ENCODE results near the gene CAPN15.
A peak's percentile ranks its signal among the peaks of the same experiment; 100 is the strongest.

The CAPN15 gene

GRCh38 chr16:526181-527014 is 1.1 kb upstream of the CAPN15 start:
- DNase-seq = no peak

- DNase-seq = no peak
Observed at GRCh38 chr16:528111-529011, 849 bp downstream of the CAPN15 start.

GRCh38 chr16:529012-529575 is 1.6 kb downstream of the CAPN15 start:
- no peak for DNase-seq

GRCh38 chr16:530111-530817 is 2.8 kb downstream of the CAPN15 start:
- no peak for DNase-seq

GRCh38 chr16:531494-532125 is 4.1 kb downstream of the CAPN15 start:
- DNase-seq = no peak

GRCh38 chr16:533391-534123 is 6.0 kb downstream of the CAPN15 start:
- no peak for DNase-seq

- no peak for DNase-seq
Observed at GRCh38 chr16:534135-534534, 6.6 kb downstream of the CAPN15 start.

- DNase-seq = no peak
Observed at GRCh38 chr16:534856-535445, 7.4 kb downstream of the CAPN15 start.

GRCh38 chr16:535446-536405 is 8.2 kb downstream of the CAPN15 start:
- no peak for DNase-seq

GRCh38 chr16:536746-537145 is 9.2 kb downstream of the CAPN15 start:
- no peak for DNase-seq

- no peak for DNase-seq
Observed at GRCh38 chr16:537415-538335, 10.2 kb downstream of the CAPN15 start.

- DNase-seq = no peak
Observed at GRCh38 chr16:539901-540530, 12.5 kb downstream of the CAPN15 start.

- no peak for DNase-seq
Observed at GRCh38 chr16:540645-541340, 13.3 kb downstream of the CAPN15 start.

GRCh38 chr16:543301-544164 is 16.0 kb downstream of the CAPN15 start:
- no peak for DNase-seq

GRCh38 chr16:544517-544916 is 17.0 kb downstream of the CAPN15 start:
- no peak for DNase-seq

- peak; percentile 81 for DNase-seq
Observed at GRCh38 chr16:546909-547770, 19.6 kb downstream of the CAPN15 start.
